ENCODE measurements around the gene CCDC187. TPM values are rescaled to one million over a fixed set of nuclear protein-coding genes. Genes with fewer than 3 reads are reported as not detected.

Gene CCDC187
- total and polyA plus RNA-seq, 2 of the 13 experiments (the other 11 are each of a cell fraction or from before 2014, with no cell fraction given): 0.03 to 0.13 TPM

GRCh38 chr9:136345281-136346156 is 41.6 kb upstream of the CCDC187 start (continued):
- TF ChIP-seq RARA (CRISPR knock-in tag; IDR thresholded peaks at IDR 0.05): peak; percentile 35; the same call in 1 of the 2 replicates
- TF ChIP-seq PAWR (CRISPR knock-in tag; IDR thresholded peaks at IDR 0.05; ENCODE audit: borderline replicate concordance): no peak
- TF ChIP-seq TAF1 (CRISPR knock-in tag; IDR thresholded peaks at IDR 0.05): peak; percentile 32; the same call in 1 of the 2 replicates
- no peak for TF ChIP-seq NR2C2 (CRISPR knock-in tag; IDR thresholded peaks at IDR 0.05; ENCODE audit: borderline replicate concordance)
- TF ChIP-seq, protein P1, sequence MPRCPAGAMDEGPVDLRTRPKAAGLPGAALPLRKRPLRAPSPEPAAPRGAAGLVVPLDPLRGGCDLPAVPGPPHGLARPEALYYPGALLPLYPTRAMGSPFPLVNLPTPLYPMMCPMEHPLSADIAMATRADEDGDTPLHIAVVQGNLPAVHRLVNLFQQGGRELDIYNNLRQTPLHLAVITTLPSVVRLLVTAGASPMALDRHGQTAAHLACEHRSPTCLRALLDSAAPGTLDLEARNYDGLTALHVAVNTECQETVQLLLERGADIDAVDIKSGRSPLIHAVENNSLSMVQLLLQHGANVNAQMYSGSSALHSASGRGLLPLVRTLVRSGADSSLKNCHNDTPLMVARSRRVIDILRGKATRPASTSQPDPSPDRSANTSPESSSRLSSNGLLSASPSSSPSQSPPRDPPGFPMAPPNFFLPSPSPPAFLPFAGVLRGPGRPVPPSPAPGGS (CRISPR knock-in tag; IDR thresholded peaks at IDR 0.05): 0 out of 2 replicates have a peak, but pooled peaks have one; percentile 17
- TF ChIP-seq NFAT5 (CRISPR knock-in tag; IDR thresholded peaks at IDR 0.05): 0 out of 2 replicates have a peak, but pooled peaks have one; percentile 30
- TF ChIP-seq ZXDC (CRISPR knock-in tag; IDR thresholded peaks at IDR 0.05): no peak
- no peak for TF ChIP-seq RARG (CRISPR knock-in tag; IDR thresholded peaks at IDR 0.05; ENCODE audit: low read depth)
- TF ChIP-seq REPIN1 (CRISPR knock-in tag; IDR thresholded peaks at IDR 0.05; ENCODE audit: borderline replicate concordance, low read depth): peak; percentile 71
- TF ChIP-seq ELF1 (CRISPR knock-in tag; IDR thresholded peaks at IDR 0.05): peak; percentile 66
- TF ChIP-seq HMG20B (CRISPR knock-in tag; conservative IDR thresholded peaks at IDR 0.05): no peak; the same call in 1 of the 2 replicates
- 0 out of 2 replicates have a peak, but pooled peaks have one; percentile 12 for TF ChIP-seq KLF12 (CRISPR knock-in tag; IDR thresholded peaks at IDR 0.05; ENCODE audit: borderline replicate concordance)
- TF ChIP-seq ZNF121 (CRISPR knock-in tag; IDR thresholded peaks at IDR 0.05): peak; percentile 68; the same call in 1 of the 2 replicates
- TF ChIP-seq ZFX (CRISPR knock-in tag; IDR thresholded peaks at IDR 0.05; ENCODE audit: low read depth): peak; percentile 68
- TF ChIP-seq ZNF614 (CRISPR knock-in tag; IDR thresholded peaks at IDR 0.05; ENCODE audit: borderline replicate concordance): peak; percentile 56; the same call in 1 of the 2 replicates
- TF ChIP-seq ETV5 (CRISPR knock-in tag; IDR thresholded peaks at IDR 0.05; ENCODE audit: borderline replicate concordance): peak; percentile 54
- TF ChIP-seq ZNF224 (CRISPR knock-in tag; IDR thresholded peaks at IDR 0.05): no peak
